GM19099 (cell line): ENCODE data around the gene SETD1B.

Experiments
- POLR2A ChIP-seq: IDR thresholded peaks from 3 replicates; pipeline ENCODE4 v1.6.1; 2011; ENCODE audit warnings: low read depth; ENCODE audit not compliant: insufficient read length; ENCODE audit errors: extremely low read depth

SETD1B gene

GRCh38 chr12:121807642-121808347 lies 4.0 kb downstream of the SETD1B start:
- no peak for TF ChIP-seq POLR2A

- no peak for TF ChIP-seq POLR2A
Measured at GRCh38 chr12:121808623-121809022, 4.8 kb downstream of the SETD1B start.

DNA sequence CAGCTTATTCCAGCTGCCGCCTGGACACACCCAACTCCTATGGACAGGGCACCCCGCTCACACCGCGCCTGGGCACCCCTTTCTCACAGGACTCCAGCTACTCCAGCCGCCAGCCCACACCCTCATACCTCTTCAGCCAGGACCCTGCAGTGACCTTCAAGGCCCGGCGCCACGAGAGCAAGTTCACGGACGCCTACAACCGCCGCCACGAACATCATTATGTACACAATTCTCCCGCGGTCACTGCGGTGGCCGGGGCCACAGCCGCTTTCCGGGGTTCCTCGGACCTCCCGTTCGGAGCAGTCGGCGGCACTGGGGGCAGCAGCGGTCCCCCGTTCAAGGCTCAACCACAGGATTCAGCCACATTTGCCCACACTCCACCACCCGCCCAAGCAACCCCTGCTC lies 5.9 kb downstream of the SETD1B start:
- TF ChIP-seq POLR2A: no peak

DNA sequence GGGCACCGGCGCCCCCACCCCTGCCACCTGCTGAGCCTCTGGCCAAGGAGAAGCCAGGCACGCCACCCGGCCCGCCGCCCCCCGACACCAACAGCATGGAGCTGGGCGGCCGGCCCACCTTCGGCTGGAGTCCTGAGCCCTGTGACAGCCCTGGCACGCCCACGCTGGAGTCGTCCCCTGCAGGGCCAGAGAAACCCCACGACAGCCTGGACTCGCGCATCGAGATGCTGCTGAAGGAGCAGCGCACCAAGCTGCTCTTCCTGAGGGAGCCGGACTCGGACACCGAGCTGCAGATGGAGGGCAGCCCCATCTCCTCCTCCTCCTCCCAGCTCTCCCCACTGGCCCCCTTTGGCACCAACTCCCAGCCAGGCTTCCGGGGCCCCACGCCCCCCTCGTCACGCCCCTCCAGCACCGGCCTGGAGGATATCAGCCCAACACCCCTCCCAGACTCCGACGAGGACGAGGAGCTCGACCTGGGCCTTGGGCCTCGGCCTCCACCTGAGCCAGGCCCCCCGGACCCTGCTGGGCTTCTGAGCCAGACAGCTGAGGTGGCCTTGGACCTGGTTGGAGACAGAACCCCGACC lies 6.5 kb downstream of the SETD1B start:
- TF ChIP-seq POLR2A: no peak

DNA sequence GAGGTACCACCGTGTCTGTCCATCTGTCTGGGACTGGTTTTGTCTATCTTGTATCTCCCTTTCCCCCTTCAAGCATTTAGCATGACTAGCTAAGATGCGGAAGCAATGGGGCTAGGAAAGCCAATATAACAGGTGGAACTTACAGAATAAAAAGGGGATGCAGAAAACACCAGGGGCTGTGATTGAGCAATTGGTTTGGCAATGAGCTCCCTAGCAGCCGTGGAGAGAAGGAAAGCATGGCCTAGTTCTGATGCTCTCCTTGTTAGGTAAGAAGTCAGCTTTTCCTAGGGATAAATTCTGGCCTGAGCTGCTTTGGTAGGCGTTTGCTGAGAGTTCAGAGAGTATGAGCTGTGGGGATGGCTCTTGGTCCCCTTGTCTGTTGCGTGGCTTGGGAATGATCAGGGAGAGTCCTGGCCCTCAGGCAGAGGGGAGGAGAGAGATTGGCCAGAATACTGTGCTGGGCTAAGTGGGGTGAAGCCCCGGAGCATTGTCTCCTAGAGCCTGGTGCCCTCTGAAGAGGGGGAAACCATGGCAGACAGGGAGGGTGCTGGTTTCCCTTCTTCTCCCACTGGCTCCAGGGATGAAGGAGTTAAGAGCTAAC lies 7.1 kb downstream of the SETD1B start:
- TF ChIP-seq POLR2A: no peak

DNA sequence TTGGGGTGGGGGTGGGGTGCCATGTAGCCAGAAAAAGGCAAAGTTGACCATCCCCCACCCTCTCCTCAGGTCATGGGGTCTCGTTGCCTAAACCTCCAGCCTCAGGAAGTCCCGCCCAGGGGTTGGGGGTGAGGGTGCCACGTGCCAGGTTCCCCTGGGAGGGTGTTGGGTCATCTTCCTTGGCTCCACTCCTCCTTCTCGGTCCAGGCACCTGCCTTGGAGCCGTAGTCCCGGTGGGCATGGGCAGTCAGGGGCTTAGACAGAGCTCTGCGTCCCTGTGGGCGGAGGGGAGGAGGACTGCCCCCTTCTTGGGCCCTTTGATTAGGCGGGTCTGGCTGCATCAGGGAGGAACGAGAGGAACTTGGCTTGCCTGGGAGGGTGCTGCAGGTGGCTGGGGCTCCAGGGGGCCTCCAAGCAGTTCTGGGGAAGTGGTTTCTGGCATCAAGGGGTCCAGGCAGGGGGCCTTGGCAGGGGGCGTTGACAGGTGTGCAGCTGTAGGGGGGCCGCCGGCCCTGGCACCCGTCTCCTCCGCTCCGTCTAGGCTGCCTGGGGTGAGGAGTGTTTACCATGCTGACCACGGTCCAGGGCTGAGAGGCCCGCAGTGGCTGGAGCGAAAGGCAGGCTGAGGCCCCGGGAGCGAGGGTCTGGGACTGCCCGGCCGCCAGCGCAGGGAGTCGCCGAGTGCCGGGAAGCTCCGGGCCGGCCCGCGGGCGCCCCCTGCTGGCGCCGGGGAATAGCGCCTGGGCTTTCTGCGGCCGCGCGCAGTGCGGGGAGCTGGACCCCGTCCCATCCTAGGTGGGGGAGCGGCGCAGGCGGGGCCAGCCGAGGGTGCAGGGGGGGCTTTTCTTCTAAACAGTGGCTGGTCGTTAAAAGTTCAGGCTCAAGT lies 7.9 kb downstream of the SETD1B start:
- no peak for TF ChIP-seq POLR2A

DNA sequence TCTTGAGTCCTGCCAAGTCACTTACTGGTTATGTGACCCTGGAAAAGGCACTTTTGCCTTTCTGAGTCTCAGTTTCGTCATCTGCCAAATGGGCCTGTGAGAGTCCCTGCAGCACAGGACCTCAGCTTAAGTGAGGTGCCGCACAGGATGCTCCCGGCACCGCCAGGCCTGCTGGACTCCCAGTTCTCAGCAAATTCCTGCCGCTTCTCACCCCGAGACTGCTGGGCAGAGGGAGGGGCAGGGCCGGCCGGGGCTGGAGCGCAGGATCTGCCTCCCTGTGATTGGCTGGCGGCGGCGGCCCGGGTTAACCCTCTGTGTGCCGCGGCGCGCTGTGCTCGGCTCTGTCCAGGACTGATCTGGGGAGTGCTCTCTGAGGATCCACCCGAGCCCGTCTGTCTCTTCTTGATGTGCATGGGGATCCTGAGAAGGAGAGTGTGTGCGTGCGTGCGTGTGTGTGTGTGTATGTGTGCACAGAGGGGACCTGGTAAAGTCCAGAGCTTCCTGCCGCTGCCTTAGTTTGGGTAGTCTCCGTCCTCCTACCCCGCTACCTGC lies 8.6 kb downstream of the SETD1B start:
- TF ChIP-seq POLR2A: no peak

DNA sequence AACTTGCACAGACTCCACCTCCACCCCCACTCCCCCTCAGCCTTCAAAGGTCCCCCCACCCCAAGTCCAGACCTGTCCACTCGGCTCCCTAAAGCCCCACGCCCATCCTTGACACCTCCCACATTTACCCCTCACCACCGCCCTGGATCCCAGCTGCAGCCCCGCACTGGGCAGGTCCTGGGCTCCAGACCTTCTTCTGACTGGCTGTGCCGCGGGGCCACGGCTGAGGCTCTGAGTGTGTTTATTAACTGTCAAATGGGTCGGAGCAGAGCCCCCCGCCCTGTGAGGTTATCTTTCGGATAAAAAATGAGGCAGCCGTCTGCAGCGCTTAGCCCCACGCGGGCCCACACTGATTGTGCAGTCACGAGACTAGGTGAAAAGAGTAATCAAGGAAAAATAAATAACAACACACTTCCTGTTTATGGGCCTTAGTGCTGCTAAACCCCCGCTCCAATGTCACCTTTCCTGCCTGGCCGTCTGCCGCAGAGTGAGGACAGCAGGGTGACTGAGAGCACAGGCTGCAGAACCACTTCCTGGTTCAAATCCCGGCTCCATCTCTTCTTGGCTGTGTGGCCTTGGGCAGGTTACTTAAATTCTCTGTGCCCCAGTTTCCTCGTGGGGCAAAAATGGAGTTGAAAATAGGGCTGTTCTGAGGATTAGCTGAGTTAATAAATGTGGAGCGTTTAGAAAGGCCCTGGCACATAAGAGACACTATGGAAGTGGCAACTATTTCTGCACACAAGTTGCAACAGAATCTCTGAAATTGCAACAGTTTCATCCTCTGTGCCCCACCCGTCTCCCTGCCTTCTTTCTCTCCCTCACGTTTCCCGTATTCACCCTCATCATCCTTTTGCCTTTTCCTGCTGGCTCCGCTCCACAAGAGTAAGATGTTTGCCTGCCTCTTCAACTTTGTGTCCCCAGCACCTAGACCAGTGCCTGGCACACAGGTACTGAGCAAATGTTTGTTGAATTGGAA lies 9.4 kb downstream of the SETD1B start:
- no peak for TF ChIP-seq POLR2A

DNA sequence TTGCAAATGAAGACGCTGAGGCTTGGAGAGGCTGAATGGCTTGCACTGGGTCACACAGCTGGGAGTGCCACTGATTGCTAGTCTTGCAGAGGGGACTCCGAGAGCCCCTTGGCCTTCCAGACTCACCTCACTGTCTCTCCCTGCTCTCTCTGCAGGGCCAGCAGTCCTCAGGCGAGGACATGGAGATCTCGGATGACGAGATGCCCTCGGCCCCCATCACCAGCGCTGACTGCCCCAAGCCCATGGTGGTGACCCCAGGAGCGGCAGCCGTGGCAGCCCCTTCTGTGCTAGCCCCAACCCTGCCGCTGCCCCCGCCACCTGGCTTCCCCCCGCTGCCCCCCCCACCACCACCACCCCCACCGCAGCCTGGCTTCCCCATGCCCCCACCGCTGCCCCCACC lies 10.1 kb downstream of the SETD1B start:
- TF ChIP-seq POLR2A: no peak

DNA sequence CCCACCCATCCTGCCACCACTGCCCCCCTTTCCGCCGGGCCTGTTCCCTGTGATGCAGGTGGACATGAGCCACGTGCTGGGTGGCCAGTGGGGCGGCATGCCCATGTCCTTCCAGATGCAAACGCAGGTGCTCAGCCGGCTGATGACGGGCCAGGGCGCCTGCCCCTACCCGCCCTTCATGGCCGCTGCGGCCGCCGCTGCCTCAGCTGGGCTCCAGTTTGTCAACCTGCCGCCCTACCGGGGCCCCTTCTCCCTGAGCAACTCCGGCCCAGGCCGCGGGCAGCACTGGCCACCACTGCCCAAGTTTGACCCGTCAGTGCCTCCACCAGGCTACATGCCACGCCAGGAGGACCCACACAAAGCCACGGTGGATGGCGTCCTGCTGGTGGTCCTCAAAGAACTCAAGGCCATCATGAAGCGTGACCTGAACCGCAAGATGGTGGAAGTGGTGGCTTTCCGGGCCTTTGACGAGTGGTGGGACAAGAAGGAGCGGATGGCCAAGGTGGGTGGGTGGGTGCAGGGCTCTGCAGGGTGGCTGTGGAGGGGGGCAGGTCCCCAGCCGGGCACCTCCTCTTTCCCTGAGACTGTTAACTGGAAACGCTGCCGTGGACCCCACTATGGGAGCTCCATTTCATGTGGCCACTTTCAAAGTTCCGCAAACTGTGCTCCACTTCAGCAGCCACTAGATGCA lies 10.8 kb downstream of the SETD1B start:
- no peak for TF ChIP-seq POLR2A

GRCh38 chr12:121815263-121815662 lies 11.5 kb downstream of the SETD1B start:
- no peak for TF ChIP-seq POLR2A

GRCh38 chr12:121816925-121817647 lies 13.3 kb downstream of the SETD1B start:
- TF ChIP-seq POLR2A: no peak

DNA sequence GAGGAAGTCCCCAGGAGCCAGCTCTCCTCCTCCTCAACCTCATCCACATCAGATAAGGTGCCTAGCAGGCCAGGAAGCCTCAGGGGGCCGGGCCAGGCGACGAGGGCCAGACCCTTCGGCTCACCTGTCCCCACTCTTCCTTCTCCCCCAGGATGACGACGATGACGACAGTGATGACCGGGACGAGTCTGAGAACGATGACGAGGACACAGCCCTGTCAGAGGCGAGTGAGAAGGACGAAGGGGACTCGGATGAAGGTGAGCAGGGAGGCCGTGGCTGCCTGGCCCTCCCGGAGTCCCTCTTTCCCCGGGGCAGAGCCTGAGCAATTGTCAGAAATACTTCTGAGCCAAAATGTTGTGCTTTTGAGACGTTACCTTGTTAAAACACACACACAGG lies 13.8 kb downstream of the SETD1B start:
- TF ChIP-seq POLR2A: no peak
